NCI-H2227 (cell line): Measurements from ENCODE around the gene CDKN2AIP.

ENCODE experiments used
- DNase-seq: peaks from one replicate; lab custom pipeline; 2025; ENCODE audit not compliant: unreplicated experiment; lab: John Stamatoyannopoulos, UW

The CDKN2AIP gene

GRCh38 chr4:183485411-183486160 is 41.1 kb downstream of the CDKN2AIP start:
- no peak for DNase-seq

GRCh38 chr4:183492791-183493222 is 48.4 kb downstream of the CDKN2AIP start:
- DNase-seq: no peak

- no peak for DNase-seq
Measured at GRCh38 chr4:183493246-183493645, 48.8 kb downstream of the CDKN2AIP start.

- no peak for DNase-seq
Measured at GRCh38 chr4:183495184-183495583, 50.7 kb downstream of the CDKN2AIP start.
